T-cell (primary cell): ENCODE data around the gene APOC1. TPM values are rescaled to one million over a fixed set of nuclear protein-coding genes. Genes with fewer than 3 reads are reported as not detected.

Experiments
- ATAC-seq, 4 experiments: fragments of 200-7000 bp in 3 of 4; fragments of 150-1000 bp in 1 of 4; cut with Tn5 transposase; replicated peaks in 1 of 4; 1 replicate in 3 of 4; 2 replicates in 1 of 4; pipeline ENCODE4 v1.10.0; 2021; ENCODE audit warnings: moderate library complexity in 3 of 4, mild to moderate bottlenecking in 2 of 4, moderate number of reproducible peaks in 1 of 4
- CTCF ChIA-PET, 2 donors: fragments of 300-600 bp; sonication (Branson Sonifier 250); formaldehyde crosslinking; loops; one replicate each; lab custom pipeline; 2022; ENCODE audit warnings: antibody characterized with exemption in 2 of 2; lab: Charles Lee
- POLR2A ChIA-PET, 2 donors: fragments of 300-600 bp; sonication (Branson Sonifier 250); formaldehyde crosslinking; loops; one replicate each; lab custom pipeline; 2022; ENCODE audit warnings: antibody characterized with exemption in 2 of 2; lab: Charles Lee
- DNase-seq, 35 experiments: peaks; one replicate each; pipeline versions ENCODE4 v3.0.0 to v3.0.0-alpha.2; 2013 to 2023
- H3K27ac ChIP-seq: one replicate; pipeline ENCODE4 v1.5.1; 2013; ENCODE audit warnings: low read length
- H3K27me3 ChIP-seq, 2 experiments: replicated peaks in 1 of 2; 1 replicate in 1 of 2; 2 replicates in 1 of 2; pipeline versions ENCODE4 v1.6.1 to v1.7.0; 2013; ENCODE audit warnings: low read length in 1 of 2, mixed read lengths in 1 of 2; ENCODE audit not compliant: control insufficient read depth in 2 of 2, insufficient read depth in 2 of 2; ENCODE audit errors: extremely low read depth in 1 of 2
- H3K36me3 ChIP-seq, 2 donors: 1 replicate in 1 of 2; 2 replicates in 1 of 2; pipeline versions ENCODE4 v1.6.1 to v1.7.0; 2013; ENCODE audit warnings: low read length in 1 of 2; ENCODE audit not compliant: control insufficient read depth in 2 of 2, insufficient read depth in 1 of 2; ENCODE audit errors: extremely low read depth in 1 of 2
- H3K4me1 ChIP-seq, 2 experiments: 1 replicate in 1 of 2; 2 replicates in 1 of 2; pipeline versions ENCODE4 v1.6.1 to v1.7.0; 2013; ENCODE audit warnings: low read length in 2 of 2, mixed read lengths in 1 of 2; ENCODE audit not compliant: insufficient read depth in 2 of 2, control insufficient read depth in 1 of 2; ENCODE audit errors: extremely low read depth in 1 of 2
- H3K4me3 ChIP-seq, 2 donors: 1 replicate in 1 of 2; 2 replicates in 1 of 2; pipeline versions ENCODE4 v1.5.1 to v1.7.0; 2013; ENCODE audit warnings: mild to moderate bottlenecking in 2 of 2, low read length in 1 of 2, moderate library complexity in 1 of 2; ENCODE audit not compliant: control insufficient read depth in 1 of 2; ENCODE audit errors: extremely low read depth in 1 of 2
- H3K9me3 ChIP-seq: 2 replicates; pipeline ENCODE4 v1.7.0; 2013
- H3K27ac Mint-ChIP-seq, 2 donors: one replicate each; pipeline ENCODE4 v1.8.0; 2020 to 2021; ENCODE audit warnings: mild to moderate bottlenecking in 2 of 2, mixed read lengths in 2 of 2
- H3K27me3 Mint-ChIP-seq, 2 donors: one replicate each; pipeline ENCODE4 v1.8.0; 2021 to 2022; ENCODE audit warnings: mixed read lengths in 2 of 2
- H3K36me3 Mint-ChIP-seq: one replicate; pipeline ENCODE4 v1.8.0; 2021; ENCODE audit warnings: mixed read lengths
- H3K4me1 Mint-ChIP-seq, 3 donors: one replicate each; pipeline ENCODE4 v1.8.0; 2020 to 2022; ENCODE audit warnings: mixed read lengths in 3 of 3, mild to moderate bottlenecking in 1 of 3
- H3K4me3 Mint-ChIP-seq, 3 donors: one replicate each; pipeline ENCODE4 v1.8.0; 2020 to 2022; ENCODE audit warnings: mild to moderate bottlenecking in 3 of 3, mixed read lengths in 3 of 3, moderate library complexity in 3 of 3
- H3K9me3 Mint-ChIP-seq, 3 donors: one replicate each; pipeline ENCODE4 v1.8.0; 2020 to 2022; ENCODE audit warnings: mixed read lengths in 3 of 3
- WGBS: methylation state at CpG from one replicate; pipeline ENCODE4 v1.1.5; 2013; ENCODE audit warnings: missing lambda C conversion rate; ENCODE audit not compliant: insufficient coverage; 5-methylcytosine and 5-hydroxymethylcytosine counted together
- total RNA-seq, 35 experiments: library from RNA in 6 of 35; stranded (reverse) in 6 of 35; fragments of 120-200 nt in 1 of 35; gene quantifications; one replicate each; pipeline versions ENCODE4 v1.2.1 to v1.2.4 and lab custom pipeline; 2013 to 2026

APOC1 gene
- total RNA-seq, 5 donors from 2014 or later (not counting 1 experiment from before 2014, with no cell fraction given), result 2.8 to 8.5 (median 3.9) TPM; not detected in 2

DNA sequence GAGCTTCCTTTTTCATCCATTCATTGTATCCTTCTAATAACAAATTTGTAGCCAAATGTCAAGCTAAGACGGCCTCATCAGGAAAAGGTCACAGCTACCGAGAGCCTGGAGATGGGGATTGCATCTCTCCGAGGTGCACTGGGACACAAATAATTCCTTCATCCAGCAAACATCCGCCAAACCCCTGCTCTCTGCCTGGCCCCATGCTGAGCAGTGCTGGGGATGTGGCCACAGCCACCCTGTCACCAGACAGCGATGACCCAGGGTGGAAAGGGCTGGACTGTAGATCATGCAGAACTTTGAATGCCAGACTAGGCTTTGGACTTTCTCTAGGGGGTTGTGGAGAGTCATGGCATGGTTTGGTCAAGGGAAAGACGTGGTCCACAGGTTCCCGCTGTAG lies 21.5 kb upstream of the APOC1 start:
- Histone ChIP-seq H3K4me3 (no peak overlapping the region), H3K27me3 (no peaks in the 10 kb centered on the region), H3K4me1 (peaks cover 11 to 24% of the 10 kb centered on the region in 2 experiments), H3K36me3 (peaks cover 0 to 47% of the 10 kb centered on the region in 2 donors), H3K9me3 (no peaks in the 10 kb centered on the region), H3K27ac (no peak overlapping the region)
- Mint-ChIP-seq H3K4me1 (peaks cover 25 to 34% (median 26%) of the 10 kb centered on the region in 3 donors), H3K36me3 (peaks cover 32% of the 10 kb centered on the region), H3K27ac (peak overlapping the region in 1 of 2 donors; percentile 70), H3K27me3 (no peaks in the 10 kb centered on the region), H3K9me3 (no peaks in the 10 kb centered on the region), H3K4me3 (peak overlapping the region; percentile 77 to 88 (median 86))
- DNase-seq, result no peak
- no peak for ATAC-seq
- POLR2A ChIA-PET, result no interaction called here
- WGBS, result 96% methylated on average over 7 of the region's 7 CpGs
- CTCF ChIA-PET, result no interaction called here

DNA sequence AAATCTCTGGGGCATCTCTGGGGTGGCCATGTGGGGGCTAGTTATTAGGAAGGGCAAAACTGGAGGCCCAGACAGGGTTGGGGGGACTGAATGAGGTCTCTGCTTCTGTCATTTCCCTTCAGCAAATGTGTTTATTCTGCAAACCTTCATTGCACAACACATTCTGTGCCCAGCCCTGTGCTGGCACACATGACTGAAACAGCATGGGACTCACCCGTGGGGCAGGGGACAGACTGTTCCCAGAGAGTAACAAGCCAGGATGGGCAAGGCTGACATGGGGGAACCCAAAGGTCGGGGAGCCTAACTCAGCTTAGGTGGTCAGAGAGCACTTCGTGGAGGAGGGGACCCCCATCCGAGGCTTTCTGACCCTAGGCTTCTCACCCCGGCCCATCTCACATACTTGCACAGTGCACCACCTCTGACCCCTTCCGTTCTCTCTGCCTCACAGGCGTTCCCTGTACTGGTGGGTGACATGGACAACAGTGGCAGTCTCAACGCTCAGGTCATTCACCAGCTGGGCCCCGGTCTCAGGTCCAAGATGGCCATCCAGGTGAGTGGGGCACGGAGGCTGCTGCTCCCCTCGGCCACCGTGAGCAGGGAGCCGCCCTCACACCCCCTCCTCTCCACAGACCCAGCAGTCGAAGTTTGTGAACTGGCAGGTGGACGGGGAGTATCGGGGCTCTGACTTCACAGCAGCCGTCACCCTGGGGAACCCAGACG lies 20.9 kb upstream of the APOC1 start:
- H3K4me1 Mint-ChIP-seq, result peaks cover 25 to 31% (median 26%) of the 10 kb centered on the region in 3 donors
- H3K27ac Mint-ChIP-seq, result no peak overlapping the region
- CTCF ChIA-PET, result no interaction called here
- H3K4me3 Mint-ChIP-seq, result peak overlapping the region; percentile 77 to 88 (median 86)
- H3K27me3 Mint-ChIP-seq, result no peaks in the 10 kb centered on the region
- no peak overlapping the region for H3K4me3 ChIP-seq
- peaks cover 36% of the 10 kb centered on the region for H3K36me3 Mint-ChIP-seq
- H3K9me3 Mint-ChIP-seq, result no peaks in the 10 kb centered on the region
- POLR2A ChIA-PET, result no interaction called here
- peaks cover 11 to 24% of the 10 kb centered on the region in 2 experiments for H3K4me1 ChIP-seq
- H3K27ac ChIP-seq, result no peak overlapping the region
- H3K27me3 ChIP-seq, result no peaks in the 10 kb centered on the region
- no peaks in the 10 kb centered on the region for H3K9me3 ChIP-seq
- peaks cover 0 to 51% of the 10 kb centered on the region in 2 donors for H3K36me3 ChIP-seq
- 97% methylated on average over 9 of the region's 18 CpGs for WGBS
- ATAC-seq (no peak), DNase-seq (no peak)

DNA sequence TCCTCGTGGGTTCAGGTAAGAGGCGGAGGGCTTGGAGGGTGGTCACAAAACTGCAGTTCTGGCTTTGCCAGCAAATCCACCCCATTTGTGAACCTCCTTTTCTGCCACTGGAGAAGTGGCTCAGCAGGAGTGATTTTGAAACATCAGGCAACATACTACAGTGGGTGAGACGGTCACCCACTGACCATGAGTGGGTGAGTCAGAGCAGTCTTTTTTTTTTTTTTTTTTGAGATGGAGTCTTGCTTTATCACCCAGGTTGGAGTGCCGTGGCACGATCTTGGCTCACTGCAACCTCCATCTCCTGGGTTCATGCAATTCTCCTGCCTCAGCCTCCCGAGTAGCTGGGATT lies 20.4 kb upstream of the APOC1 start:
- H3K4me1 ChIP-seq, result peaks cover 11 to 24% of the 10 kb centered on the region in 2 experiments
- ChIA-PET POLR2A (no interaction called here), CTCF (no interaction called here)
- H3K9me3 ChIP-seq, result no peaks in the 10 kb centered on the region
- WGBS, result no CpG with 5 or more reads among the region's 6 CpGs
- ATAC-seq (no peak), DNase-seq (no peak)
- Mint-ChIP-seq H3K4me1 (peaks cover 25 to 30% (median 25%) of the 10 kb centered on the region in 3 donors), H3K4me3 (no peak overlapping the region), H3K36me3 (peaks cover 36% of the 10 kb centered on the region), H3K9me3 (no peaks in the 10 kb centered on the region), H3K27ac (no peak overlapping the region), H3K27me3 (no peaks in the 10 kb centered on the region)
- no peaks in the 10 kb centered on the region for H3K27me3 ChIP-seq
- H3K36me3 ChIP-seq, result peaks cover 0 to 51% of the 10 kb centered on the region in 2 donors
- no peak overlapping the region for H3K27ac ChIP-seq
- H3K4me3 ChIP-seq, result no peak overlapping the region

DNA sequence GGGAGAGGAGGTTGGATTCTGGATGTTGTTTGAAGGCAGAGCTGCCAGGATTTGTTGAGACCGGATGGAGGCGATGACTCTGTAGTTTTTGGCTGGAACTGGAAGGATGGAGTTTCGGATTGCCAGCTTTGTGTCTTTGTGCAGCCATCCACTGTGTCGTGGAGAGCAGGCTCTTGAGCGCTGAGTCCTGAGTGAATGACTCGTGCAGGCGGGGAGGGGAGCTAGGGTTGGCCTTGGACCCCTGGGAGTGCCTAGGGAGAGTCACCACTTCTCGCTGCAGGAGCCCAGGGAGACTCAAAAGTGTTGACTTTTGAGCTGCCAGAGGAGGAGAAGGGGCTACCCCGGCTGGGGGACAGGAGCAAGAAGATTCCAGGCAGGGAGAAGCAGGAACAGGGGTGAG lies 19.5 kb upstream of the APOC1 start:
- H3K36me3 ChIP-seq, result peaks cover 0 to 59% of the 10 kb centered on the region in 2 donors

DNA sequence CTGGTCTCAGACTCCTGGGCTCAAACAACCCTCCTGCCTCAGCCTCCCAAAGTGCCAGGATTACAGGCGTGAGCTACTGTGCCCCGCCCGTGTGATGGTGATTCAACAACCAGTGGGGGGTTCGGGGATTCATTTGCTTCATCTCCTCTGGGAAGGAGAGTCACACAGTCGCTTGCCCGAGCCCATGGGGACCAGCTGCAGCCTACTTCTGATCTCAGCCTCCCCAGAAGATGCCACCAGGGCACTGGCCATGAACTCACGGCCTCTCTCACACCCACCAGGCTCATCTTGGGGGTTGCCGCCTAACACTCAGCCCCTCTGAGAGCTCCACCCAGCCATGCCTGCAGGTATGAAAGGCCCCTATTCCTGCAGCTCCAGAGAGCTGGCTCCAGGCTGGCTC lies 16.6 kb upstream of the APOC1 start:
- H3K9me3 Mint-ChIP-seq, result no peaks in the 10 kb centered on the region
- H3K27ac Mint-ChIP-seq, result no peak overlapping the region
- ChIA-PET POLR2A (interaction anchor here (0.7 to 1.0 kb wide), 2 partner anchors 57 to 185 kb away, joined by 4 to 5 read pairs; no protein-coding TSS in a partner anchor), CTCF (no interaction called here)
- ATAC-seq, result no peak
- no peak for DNase-seq
- Histone ChIP-seq H3K27ac (no peak overlapping the region), H3K36me3 (peaks cover 11 to 73% of the 10 kb centered on the region in 2 donors), H3K9me3 (no peaks in the 10 kb centered on the region), H3K4me1 (no peaks in the 10 kb centered on the region), H3K27me3 (no peaks in the 10 kb centered on the region), H3K4me3 (no peak overlapping the region)
- peaks cover 39% of the 10 kb centered on the region for H3K36me3 Mint-ChIP-seq
- no peak overlapping the region for H3K4me3 Mint-ChIP-seq
- WGBS, result 98% methylated on average over 5 of the region's 8 CpGs
- H3K4me1 Mint-ChIP-seq, result peaks cover 3 to 8% (median 4%) of the 10 kb centered on the region in 3 donors
- H3K27me3 Mint-ChIP-seq, result no peaks in the 10 kb centered on the region

More for the DNA sequence above, 19.5 kb upstream of the APOC1 start:
- no peaks in the 10 kb centered on the region for H3K9me3 ChIP-seq
- no peaks in the 10 kb centered on the region for H3K27me3 Mint-ChIP-seq
- peaks cover 8 to 18% of the 10 kb centered on the region in 2 experiments for H3K4me1 ChIP-seq
- no peak overlapping the region for H3K27ac Mint-ChIP-seq
- peaks cover 22 to 28% (median 23%) of the 10 kb centered on the region in 3 donors for H3K4me1 Mint-ChIP-seq
- no peak overlapping the region for H3K4me3 Mint-ChIP-seq
- H3K36me3 Mint-ChIP-seq, result peaks cover 38% of the 10 kb centered on the region
- 88% methylated on average over 7 of the region's 9 CpGs for WGBS
- ATAC-seq (no peak), DNase-seq (no peak)
- no peaks in the 10 kb centered on the region for H3K9me3 Mint-ChIP-seq
- CTCF ChIA-PET, result no interaction called here
- no peaks in the 10 kb centered on the region for H3K27me3 ChIP-seq
- POLR2A ChIA-PET, result no interaction called here
- H3K27ac ChIP-seq, result no peak overlapping the region
- no peak overlapping the region for H3K4me3 ChIP-seq

DNA sequence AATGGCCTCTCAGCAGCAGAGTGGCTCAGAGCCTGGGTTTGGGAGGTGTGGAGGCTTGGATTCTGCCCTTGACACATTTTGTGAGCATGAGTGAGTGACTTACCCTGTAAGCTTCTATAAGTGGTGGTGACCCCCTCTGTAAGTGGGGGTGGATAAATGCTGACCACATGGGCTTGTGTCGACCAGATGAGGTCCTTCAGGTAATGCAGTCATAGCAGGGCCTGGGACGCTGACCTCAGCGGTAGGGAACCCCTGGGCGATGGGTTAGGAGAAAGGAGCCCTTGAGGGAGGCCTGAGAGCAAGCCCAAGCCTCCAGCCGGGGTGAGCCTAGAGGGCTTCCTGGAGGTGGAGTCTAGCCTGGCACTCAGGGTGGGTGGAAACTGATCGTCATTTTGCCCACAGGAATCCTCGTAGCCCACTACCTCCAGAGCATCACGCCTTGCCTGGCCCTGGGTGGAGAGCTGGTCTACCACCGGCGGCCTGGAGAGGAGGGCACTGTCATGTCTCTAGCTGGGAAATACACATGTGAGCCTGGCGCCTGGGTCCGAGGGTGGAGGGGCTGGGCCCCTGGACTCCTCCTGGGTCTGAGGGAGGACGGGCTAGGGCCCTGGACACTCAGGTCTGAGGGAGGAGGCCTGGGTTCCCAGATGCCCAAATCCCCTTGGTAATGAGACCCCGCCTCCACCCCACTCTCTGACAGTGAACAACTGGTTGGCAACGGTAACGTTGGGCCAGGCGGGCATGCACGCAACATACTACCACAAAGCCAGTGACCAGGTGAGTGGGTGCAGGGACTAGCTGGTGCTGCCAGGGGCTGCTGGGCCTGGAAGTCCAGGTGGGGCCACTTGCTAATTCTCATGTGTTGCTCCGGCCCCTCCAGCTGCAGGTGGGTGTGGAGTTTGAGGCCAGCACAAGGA lies 13.8 kb upstream of the APOC1 start:
- Histone ChIP-seq H3K36me3 (peaks cover 11 to 53% of the 10 kb centered on the region in 2 donors), H3K9me3 (no peaks in the 10 kb centered on the region), H3K27ac (no peak overlapping the region), H3K4me1 (peaks cover 0 to 6% of the 10 kb centered on the region in 2 experiments), H3K4me3 (no peak overlapping the region), H3K27me3 (peaks cover 0 to 18% of the 10 kb centered on the region in 2 experiments)
- no peak overlapping the region for H3K4me3 Mint-ChIP-seq
- H3K36me3 Mint-ChIP-seq, result peaks cover 26% of the 10 kb centered on the region
- H3K9me3 Mint-ChIP-seq, result no peaks in the 10 kb centered on the region
- ChIA-PET CTCF (interaction anchor here in 1 of 2 donors (0.6 kb wide), 1 partner anchor 17 kb away, joined by 3 read pairs; no protein-coding TSS in a partner anchor), POLR2A (interaction anchor here in 1 of 2 donors (0.7 kb wide), 1 partner anchor 218 kb away, joined by 5 read pairs; no protein-coding TSS in a partner anchor)
- H3K4me1 Mint-ChIP-seq, result peaks cover 0 to 1% (median 0%) of the 10 kb centered on the region in 3 donors
- 92% methylated on average over 15 of the region's 19 CpGs for WGBS
- no peak for ATAC-seq
- peaks cover 0 to under 1% of the 10 kb centered on the region in 2 donors for H3K27me3 Mint-ChIP-seq
- DNase-seq, result no peak
- H3K27ac Mint-ChIP-seq, result no peak overlapping the region
